ENCODE results near the gene PTBP2. TPM values are rescaled to one million over a fixed set of nuclear protein-coding genes. Genes with fewer than 3 reads are reported as not detected.

Gene PTBP2
- total RNA-seq, 1 donor from 2014 or later = 18.6 TPM

- ATAC-seq (ENCODE audit: low read depth) = no peak
- no peaks in the 10 kb centered on the region for H3K36me3 Mint-ChIP-seq (ENCODE audit: low read depth)
- H3K27me3 Mint-ChIP-seq = no peaks in the 10 kb centered on the region
- no peak for DNase-seq
- H3K9me3 Mint-ChIP-seq = no peaks in the 10 kb centered on the region
- H3K4me1 Mint-ChIP-seq = no peaks in the 10 kb centered on the region
- intact Hi-C loops (cut with micrococcal nuclease) = no loop called here
- CTCF ChIA-PET = no interaction called here
- POLR2A ChIA-PET = no interaction called here
- no peak overlapping the region for H3K27ac Mint-ChIP-seq
- no peak overlapping the region for H3K4me3 Mint-ChIP-seq
- TF ChIP-seq CTCF (IDR thresholded peaks at IDR 0.05) = no peak
Observed at GRCh38 chr1:96688767-96689166, 32.8 kb upstream of the PTBP2 start.

GRCh38 chr1:96695954-96696353 is 25.6 kb upstream of the PTBP2 start:
- ATAC-seq (ENCODE audit: low read depth) (no peak), DNase-seq (no peak)
- H3K27me3 Mint-ChIP-seq = no peaks in the 10 kb centered on the region
- ChIA-PET POLR2A (no interaction called here), CTCF (no interaction called here)
- H3K4me1 Mint-ChIP-seq = no peaks in the 10 kb centered on the region
- H3K9me3 Mint-ChIP-seq = no peaks in the 10 kb centered on the region
- no peaks in the 10 kb centered on the region for H3K36me3 Mint-ChIP-seq (ENCODE audit: low read depth)
- H3K4me3 Mint-ChIP-seq = no peak overlapping the region
- intact Hi-C loops (cut with micrococcal nuclease) = no loop called here
- no peak for TF ChIP-seq CTCF (IDR thresholded peaks at IDR 0.05)
- no peak overlapping the region for H3K27ac Mint-ChIP-seq

DNA sequence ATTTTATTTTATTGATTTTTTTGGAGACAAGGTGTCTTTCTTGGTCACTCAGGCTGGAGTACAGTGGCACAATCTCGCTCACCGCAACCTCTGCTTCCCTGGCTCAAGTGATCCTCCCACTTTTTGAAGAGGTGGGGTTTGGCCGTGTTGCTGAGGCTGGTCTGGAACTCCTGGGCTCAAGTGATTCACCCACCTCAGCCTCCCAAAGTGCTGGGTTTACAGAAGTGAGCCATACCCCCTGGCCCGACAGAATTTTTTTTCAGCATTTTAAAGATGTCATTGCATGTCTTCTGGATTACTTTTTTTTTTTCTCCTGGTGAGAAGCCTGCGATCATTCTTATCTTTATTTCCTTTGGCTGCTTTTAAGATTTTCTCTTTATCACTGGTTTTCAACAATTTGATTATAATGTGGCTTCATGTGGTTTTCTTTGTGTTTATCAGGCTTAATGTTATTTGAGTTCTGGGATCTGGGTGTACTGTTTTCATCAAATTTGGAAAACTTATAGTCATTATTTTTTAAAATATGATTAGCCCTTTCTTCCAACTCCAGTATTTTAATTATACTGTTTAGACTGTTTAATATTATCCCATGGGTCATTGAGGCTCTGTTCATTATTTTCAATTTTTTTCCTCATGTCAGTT is 23.1 kb upstream of the PTBP2 start:
- H3K9me3 Mint-ChIP-seq = no peaks in the 10 kb centered on the region
- H3K4me3 Mint-ChIP-seq = no peak overlapping the region
- H3K36me3 Mint-ChIP-seq (ENCODE audit: low read depth) = no peaks in the 10 kb centered on the region
- no peak for TF ChIP-seq CTCF (IDR thresholded peaks at IDR 0.05)
- DNase-seq (no peak), ATAC-seq (ENCODE audit: low read depth) (no peak)
- POLR2A ChIA-PET = no interaction called here
- no peaks in the 10 kb centered on the region for H3K4me1 Mint-ChIP-seq
- peaks cover 7% of the 10 kb centered on the region for H3K27me3 Mint-ChIP-seq
- H3K27ac Mint-ChIP-seq = no peak overlapping the region
- intact Hi-C loops (cut with micrococcal nuclease) = no loop called here
- CTCF ChIA-PET = no interaction called here

DNA sequence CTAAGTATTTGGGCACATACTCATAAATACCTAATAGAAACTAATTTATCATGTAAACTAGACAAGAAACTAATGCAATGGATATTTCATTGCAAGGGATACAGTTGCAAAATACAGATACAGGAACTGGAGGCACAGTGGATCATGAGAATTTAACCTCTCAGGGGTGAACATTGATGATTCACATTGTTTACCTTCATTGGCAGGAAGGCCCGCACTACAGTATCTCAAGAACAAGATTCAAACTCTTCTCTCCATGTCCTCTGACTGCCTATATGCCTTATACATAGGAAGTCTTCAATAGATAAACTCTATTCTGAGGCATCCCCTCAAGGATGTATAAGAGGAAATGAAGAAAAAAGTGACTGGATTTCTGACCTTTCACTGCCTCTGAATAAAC is 18.4 kb upstream of the PTBP2 start:
- no peaks in the 10 kb centered on the region for H3K4me1 Mint-ChIP-seq
- H3K27ac Mint-ChIP-seq = no peak overlapping the region
- DNase-seq (no peak), ATAC-seq (ENCODE audit: low read depth) (no peak)
- no peak for TF ChIP-seq CTCF (IDR thresholded peaks at IDR 0.05)
- peaks cover 11% of the 10 kb centered on the region for H3K27me3 Mint-ChIP-seq
- POLR2A ChIA-PET = no interaction called here
- no peaks in the 10 kb centered on the region for H3K9me3 Mint-ChIP-seq
- no peaks in the 10 kb centered on the region for H3K36me3 Mint-ChIP-seq (ENCODE audit: low read depth)
- CTCF ChIA-PET = no interaction called here
- no peak overlapping the region for H3K4me3 Mint-ChIP-seq
- intact Hi-C loops (cut with micrococcal nuclease) = no loop called here

DNA sequence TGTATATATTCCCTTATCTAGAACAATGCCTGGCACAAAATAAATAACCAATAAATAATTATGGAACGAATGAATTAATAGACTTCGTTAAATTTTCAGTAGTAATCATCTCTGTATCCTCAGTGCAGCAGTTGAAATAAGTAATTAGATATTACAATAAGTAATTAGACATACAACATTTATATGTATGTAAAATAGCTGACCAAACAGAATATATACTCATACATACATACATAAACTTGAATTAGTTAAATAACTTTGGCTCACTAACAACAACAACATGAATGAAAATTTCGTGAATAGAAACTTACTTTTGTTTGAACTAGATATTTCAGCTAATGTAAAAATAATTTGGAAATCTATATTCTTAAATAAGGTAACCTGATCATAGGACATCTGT is 14.6 kb upstream of the PTBP2 start:
- Mint-ChIP-seq H3K4me3 (no peak overlapping the region), H3K9me3 (no peaks in the 10 kb centered on the region), H3K27ac (no peak overlapping the region), H3K27me3 (peaks cover 11% of the 10 kb centered on the region), H3K36me3 (ENCODE audit: low read depth) (no peaks in the 10 kb centered on the region), H3K4me1 (no peaks in the 10 kb centered on the region)
- no peak for DNase-seq
- intact Hi-C loops (cut with micrococcal nuclease) = loop anchor here (5.0 kb wide), 1 partner anchor 35 kb away; no protein-coding TSS in a partner anchor
- POLR2A ChIA-PET = no interaction called here
- CTCF ChIA-PET = no interaction called here
- TF ChIP-seq CTCF (IDR thresholded peaks at IDR 0.05) = no peak
- ATAC-seq (ENCODE audit: low read depth) = no peak

Measured in activated B cell treated with CpG ODN at 0.5 μM for 24 hours (primary cell).